ENCODE results near the gene GRB7. TPM values are rescaled to one million over a fixed set of nuclear protein-coding genes. Genes with fewer than 3 reads are reported as not detected.

Gene GRB7
- total RNA-seq, 1 experiment from 2014 or later = 98.6 TPM

- BruUV-seq (replicated peaks) = no TSS peak
- Histone ChIP-seq H3K9me3 (no peaks in the 10 kb centered on the region), H3K36me3 (ENCODE audit: control insufficient read depth, insufficient read depth, low read length) (no peaks in the 10 kb centered on the region), H3K27me3 (replicated peaks; ENCODE audit: control insufficient read depth, insufficient read depth, low read length) (no peaks in the 10 kb centered on the region), H3K4me1 (peaks cover 7% of the 10 kb centered on the region; the same call in 1 of the 2 replicates), H3K4me3 (ENCODE audit: low read depth, low read length) (no peak overlapping the region)
- Mint-ChIP-seq H3K9me3 (ENCODE audit: unreplicated experiment) (no peaks in the 10 kb centered on the region), H3K4me3 (ENCODE audit: unreplicated experiment) (no peak overlapping the region), H3K36me3 (ENCODE audit: insufficient read depth, unreplicated experiment) (no peaks in the 10 kb centered on the region), H3K27ac (ENCODE audit: unreplicated experiment) (no peak overlapping the region), H3K27me3 (ENCODE audit: insufficient read depth, unreplicated experiment) (peaks cover 4% of the 10 kb centered on the region), H3K4me1 (ENCODE audit: low read depth, unreplicated experiment) (peaks cover 4% of the 10 kb centered on the region)
- CTCF ChIA-PET = interaction anchor here (0.6 kb wide), 1 partner anchor 44 kb away, joined by 7 read pairs; no protein-coding TSS in a partner anchor
- no peak for DNase-seq
- POLR2A ChIA-PET = no interaction called here
- intact Hi-C loops (cut with micrococcal nuclease; ENCODE audit: unreplicated experiment) = loop anchor here (10.0 kb wide), 1 partner anchor 203 kb away; no protein-coding TSS in a partner anchor
- no peak for TF ChIP-seq CTCF (IDR thresholded peaks at IDR 0.05; ENCODE audit: insufficient read depth in 1 of 2, low read depth in 1 of 2, low read length in 1 of 2, severe bottlenecking in 1 of 2, unreplicated experiment in 1 of 2)
Measured at GRCh38 chr17:39757931-39758873, 20.5 kb downstream of the GRB7 start.

GRCh38 chr17:39759204-39759603 is 21.5 kb downstream of the GRB7 start:
- no peaks in the 10 kb centered on the region for H3K36me3 ChIP-seq (ENCODE audit: control insufficient read depth, insufficient read depth, low read length)
- no peak for TF ChIP-seq CTCF (IDR thresholded peaks at IDR 0.05; ENCODE audit: insufficient read depth in 1 of 2, low read depth in 1 of 2, low read length in 1 of 2, severe bottlenecking in 1 of 2, unreplicated experiment in 1 of 2)
- H3K4me1 ChIP-seq = peaks cover 4% of the 10 kb centered on the region; the same call in 1 of the 2 replicates
- Mint-ChIP-seq H3K9me3 (ENCODE audit: unreplicated experiment) (no peaks in the 10 kb centered on the region), H3K4me1 (ENCODE audit: low read depth, unreplicated experiment) (no peaks in the 10 kb centered on the region), H3K4me3 (ENCODE audit: unreplicated experiment) (no peak overlapping the region), H3K27me3 (ENCODE audit: insufficient read depth, unreplicated experiment) (peaks cover 4% of the 10 kb centered on the region), H3K36me3 (ENCODE audit: insufficient read depth, unreplicated experiment) (no peaks in the 10 kb centered on the region), H3K27ac (ENCODE audit: unreplicated experiment) (no peak overlapping the region)
- intact Hi-C loops (cut with micrococcal nuclease; ENCODE audit: unreplicated experiment) = loop anchor here (10.0 kb wide), 1 partner anchor 204 kb away; no protein-coding TSS in a partner anchor
- BruUV-seq (replicated peaks) = no TSS peak
- POLR2A ChIA-PET = no interaction called here
- no peak overlapping the region for H3K4me3 ChIP-seq (ENCODE audit: low read depth, low read length)
- H3K9me3 ChIP-seq = no peaks in the 10 kb centered on the region
- CTCF ChIA-PET = no interaction called here
- H3K27me3 ChIP-seq (replicated peaks; ENCODE audit: control insufficient read depth, insufficient read depth, low read length) = no peaks in the 10 kb centered on the region
- DNase-seq = no peak

DNA sequence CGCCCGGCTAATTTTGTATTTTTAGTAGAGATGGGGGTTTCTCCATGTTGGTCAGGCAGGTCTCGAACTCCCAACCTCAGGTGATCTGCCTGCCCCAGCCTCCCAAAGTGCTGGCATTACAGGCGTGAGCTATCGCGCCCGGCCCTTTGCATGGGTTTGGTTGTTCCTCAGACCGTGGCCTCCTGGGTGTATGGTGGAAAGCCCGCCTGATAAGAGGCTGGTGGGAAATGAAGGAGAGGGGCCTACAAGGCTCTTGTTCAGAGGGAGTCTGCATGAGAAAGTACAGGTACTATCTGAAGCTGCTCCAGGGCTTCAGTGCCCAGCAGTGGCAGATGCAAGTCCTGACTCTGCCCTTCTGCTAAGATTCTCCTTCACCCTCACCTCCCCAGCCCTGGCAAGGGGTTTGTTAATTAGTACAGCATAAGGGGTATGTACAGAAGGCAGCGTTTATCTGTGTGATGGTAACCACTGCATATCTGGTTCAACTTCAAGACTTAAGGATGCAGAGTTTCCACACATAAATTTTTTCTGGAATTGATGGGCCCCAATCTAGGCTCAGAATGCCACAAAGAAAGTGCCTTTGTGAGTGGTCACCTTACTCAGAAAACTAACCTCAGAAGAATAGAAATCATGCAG is 24.2 kb downstream of the GRB7 start:
- Mint-ChIP-seq H3K27me3 (ENCODE audit: insufficient read depth, unreplicated experiment) (no peaks in the 10 kb centered on the region), H3K9me3 (ENCODE audit: unreplicated experiment) (no peaks in the 10 kb centered on the region), H3K4me1 (ENCODE audit: low read depth, unreplicated experiment) (no peaks in the 10 kb centered on the region), H3K36me3 (ENCODE audit: insufficient read depth, unreplicated experiment) (no peaks in the 10 kb centered on the region), H3K27ac (ENCODE audit: unreplicated experiment) (no peak overlapping the region), H3K4me3 (ENCODE audit: unreplicated experiment) (no peak overlapping the region)
- no peaks in the 10 kb centered on the region for H3K36me3 ChIP-seq (ENCODE audit: control insufficient read depth, insufficient read depth, low read length)
- no peaks in the 10 kb centered on the region for H3K9me3 ChIP-seq
- intact Hi-C loops (cut with micrococcal nuclease; ENCODE audit: unreplicated experiment) = no loop called here
- H3K4me1 ChIP-seq = no peaks in the 10 kb centered on the region
- ChIA-PET CTCF (no interaction called here), POLR2A (no interaction called here)
- H3K4me3 ChIP-seq (ENCODE audit: low read depth, low read length) = no peak overlapping the region
- no peaks in the 10 kb centered on the region for H3K27me3 ChIP-seq (replicated peaks; ENCODE audit: control insufficient read depth, insufficient read depth, low read length)
- BruUV-seq (replicated peaks) = no TSS peak
- DNase-seq = no peak
- no peak for TF ChIP-seq CTCF (IDR thresholded peaks at IDR 0.05; ENCODE audit: insufficient read depth in 1 of 2, low read depth in 1 of 2, low read length in 1 of 2, severe bottlenecking in 1 of 2, unreplicated experiment in 1 of 2)
